HAP-1 (cell line): ENCODE results near the gene SSBP4.

Experiments
- DNase-seq, 2 experiments: peaks; one replicate each; pipeline ENCODE4 v3.0.0-alpha.2; 2016 to 2020; ENCODE audit warnings: low spot score in 2 of 2
- H3K27me3 ChIP-seq: fragments of 250-450 bp; sonication (Bioruptor Pico); 2 replicates; pipeline ENCODE4 v1.5.1; 2020; ENCODE audit warnings: low read depth, mild to moderate bottlenecking, moderate library complexity
- H3K36me3 ChIP-seq: fragments of 250-450 bp; sonication (Bioruptor Pico); replicated peaks from 2 replicates; pipeline ENCODE4 v1.5.1; 2020; ENCODE audit warnings: mild to moderate bottlenecking
- H3K4me1 ChIP-seq: fragments of 250-450 bp; sonication (Bioruptor Pico); 2 replicates; pipeline ENCODE4 v1.5.1; 2020; ENCODE audit warnings: mild to moderate bottlenecking
- H3K4me3 ChIP-seq: fragments of 250-450 bp; sonication (Bioruptor Pico); 2 replicates; pipeline ENCODE4 v1.5.1; 2020; ENCODE audit warnings: mild to moderate bottlenecking, moderate library complexity
- H3K9me3 ChIP-seq: fragments of 250-450 bp; sonication (Bioruptor Pico); 2 replicates; pipeline ENCODE4 v1.5.1; 2020; ENCODE audit warnings: mild to moderate bottlenecking, moderate library complexity
- in situ Hi-C: fragments of 300-500 bp; cut with MboI; formaldehyde crosslinking; loops from 3 replicates; pipeline ENCODE4 v1.14.3; 2020; ENCODE audit warnings: low sequenced_read_pairs, inconsistent platforms, mixed read lengths

Gene SSBP4

GRCh38 chr19:18388960-18389725, 30.1 kb upstream of the SSBP4 start:
- Histone ChIP-seq H3K4me1 (peaks cover 3% of the 10 kb centered on the region), H3K36me3 (no peaks in the 10 kb centered on the region), H3K4me3 (peak overlapping the region; percentile 22), H3K9me3 (no peaks in the 10 kb centered on the region), H3K27me3 (peaks cover 4% of the 10 kb centered on the region; the same call in 1 of the 2 replicates)
- in situ Hi-C loops = no loop called here
- DNase-seq = no peak

- in situ Hi-C loops = no loop called here
- peaks cover 3% of the 10 kb centered on the region for H3K4me1 ChIP-seq
- no peak overlapping the region for H3K4me3 ChIP-seq
- peaks cover 4% of the 10 kb centered on the region; the same call in 1 of the 2 replicates for H3K27me3 ChIP-seq
- no peak for DNase-seq
- no peaks in the 10 kb centered on the region for H3K36me3 ChIP-seq
- no peaks in the 10 kb centered on the region for H3K9me3 ChIP-seq
Measured at GRCh38 chr19:18389726-18390064, 29.5 kb upstream of the SSBP4 start.

- no peak for DNase-seq
- H3K4me1 ChIP-seq = peaks cover 3% of the 10 kb centered on the region
- H3K36me3 ChIP-seq = no peaks in the 10 kb centered on the region
- peaks cover 4% of the 10 kb centered on the region; the same call in 1 of the 2 replicates for H3K27me3 ChIP-seq
- H3K9me3 ChIP-seq = no peaks in the 10 kb centered on the region
- no peak overlapping the region for H3K4me3 ChIP-seq
- in situ Hi-C loops = no loop called here
Measured at GRCh38 chr19:18390065-18390907, 28.9 kb upstream of the SSBP4 start.

GRCh38 chr19:18391509-18392075, 27.6 kb upstream of the SSBP4 start:
- Histone ChIP-seq H3K9me3 (no peaks in the 10 kb centered on the region), H3K27me3 (peaks cover 4% of the 10 kb centered on the region; the same call in 1 of the 2 replicates), H3K4me1 (peaks cover 3% of the 10 kb centered on the region), H3K4me3 (no peak overlapping the region), H3K36me3 (no peaks in the 10 kb centered on the region)
- in situ Hi-C loops = no loop called here
- DNase-seq = no peak

GRCh38 chr19:18392417-18392816, 26.8 kb upstream of the SSBP4 start:
- H3K27me3 ChIP-seq = peaks cover 4% of the 10 kb centered on the region
- H3K4me1 ChIP-seq = peaks cover 8% of the 10 kb centered on the region
- in situ Hi-C loops = no loop called here
- DNase-seq = no peak
- H3K9me3 ChIP-seq = no peaks in the 10 kb centered on the region
- no peak overlapping the region for H3K4me3 ChIP-seq
- H3K36me3 ChIP-seq = no peaks in the 10 kb centered on the region

- DNase-seq = no peak
- Histone ChIP-seq H3K27me3 (peaks cover 3% of the 10 kb centered on the region), H3K9me3 (no peaks in the 10 kb centered on the region), H3K4me3 (no peak overlapping the region), H3K4me1 (peaks cover 9% of the 10 kb centered on the region), H3K36me3 (no peaks in the 10 kb centered on the region)
- in situ Hi-C loops = no loop called here
Measured at GRCh38 chr19:18392926-18393325, 26.3 kb upstream of the SSBP4 start.

- Histone ChIP-seq H3K36me3 (no peaks in the 10 kb centered on the region), H3K4me3 (no peak overlapping the region), H3K4me1 (0 out of 2 replicates have a peak, but pooled peaks cover 6% of the 10 kb centered on the region), H3K27me3 (no peaks in the 10 kb centered on the region; the same call in none of the 2 replicates), H3K9me3 (no peaks in the 10 kb centered on the region)
- no peak for DNase-seq
- in situ Hi-C loops = no loop called here
Measured at GRCh38 chr19:18393836-18394235, 25.4 kb upstream of the SSBP4 start.

- in situ Hi-C loops = no loop called here
- no peak overlapping the region for H3K4me3 ChIP-seq
- H3K4me1 ChIP-seq = 0 out of 2 replicates have a peak, but pooled peaks cover 6% of the 10 kb centered on the region
- DNase-seq = no peak
- H3K36me3 ChIP-seq = no peaks in the 10 kb centered on the region
- no peaks in the 10 kb centered on the region for H3K9me3 ChIP-seq
- no peaks in the 10 kb centered on the region; the same call in none of the 2 replicates for H3K27me3 ChIP-seq
Measured at GRCh38 chr19:18396471-18397241, 22.5 kb upstream of the SSBP4 start.

- DNase-seq = peak in 1 of 2 experiments; percentile 71
- H3K27me3 ChIP-seq = no peaks in the 10 kb centered on the region; the same call in none of the 2 replicates
- H3K9me3 ChIP-seq = no peaks in the 10 kb centered on the region
- H3K36me3 ChIP-seq = no peaks in the 10 kb centered on the region
- in situ Hi-C loops = no loop called here
- no peak within 1 kb of the TSS; the same call in 1 of the 2 replicates for H3K4me3 ChIP-seq
- 0 out of 2 replicates have a peak, but pooled peaks cover 6% of the 10 kb centered on the region for H3K4me1 ChIP-seq
Measured at GRCh38 chr19:18397242-18398202, 21.7 kb upstream of the SSBP4 start, which contains the start of gene LRRC25. Gene LRRC25 (minus strand): TSS chr19:18397622. CDS start chr19:18396963, 659 bp downstream.

- in situ Hi-C loops = no loop called here
- H3K4me1 ChIP-seq = 0 out of 2 replicates have a peak, but pooled peaks cover 6% of the 10 kb centered on the region
- no peak for DNase-seq
- no peak overlapping the region for H3K4me3 ChIP-seq
- no peaks in the 10 kb centered on the region for H3K9me3 ChIP-seq
- H3K36me3 ChIP-seq = no peaks in the 10 kb centered on the region
- no peaks in the 10 kb centered on the region; the same call in none of the 2 replicates for H3K27me3 ChIP-seq
Measured at GRCh38 chr19:18399008-18399407, 20.2 kb upstream of the SSBP4 start.

- 0 out of 2 replicates have a peak, but pooled peaks cover 6% of the 10 kb centered on the region for H3K4me1 ChIP-seq
- no peak overlapping the region for H3K4me3 ChIP-seq
- H3K36me3 ChIP-seq = no peaks in the 10 kb centered on the region
- in situ Hi-C loops = no loop called here
- peak; percentile 55 to 73 for DNase-seq
- H3K27me3 ChIP-seq = no peaks in the 10 kb centered on the region; the same call in none of the 2 replicates
- H3K9me3 ChIP-seq = no peaks in the 10 kb centered on the region
Measured at GRCh38 chr19:18401580-18402112, 17.6 kb upstream of the SSBP4 start.
